WERI-Rb-1 (cell line): ENCODE measurements around the gene KCNN3.

ENCODE experiments used
- DNase-seq: peaks from one replicate; pipeline ENCODE4 v3.0.0-alpha.2; 2020
- H3K27ac ChIP-seq: fragments of 250-450 bp; sonication (Bioruptor Pico); 2 replicates; pipeline ENCODE4 v1.5.1; 2020; ENCODE audit warnings: mild to moderate bottlenecking, moderate library complexity
- H3K27me3 ChIP-seq: fragments of 250-450 bp; sonication (Bioruptor Pico); 2 replicates; pipeline ENCODE4 v1.5.1; 2021; ENCODE audit warnings: mild to moderate bottlenecking, low read depth, moderate library complexity; ENCODE audit not compliant: insufficient read depth, severe bottlenecking
- H3K36me3 ChIP-seq: fragments of 250-450 bp; sonication (Bioruptor Pico); 2 replicates; pipeline ENCODE4 v1.5.1; 2020; ENCODE audit warnings: mild to moderate bottlenecking, moderate library complexity
- H3K4me3 ChIP-seq: 2 replicates; pipeline ENCODE4 v1.5.1; 2011; ENCODE audit warnings: low read depth, mild to moderate bottlenecking, control low read depth, low read length
- H3K9me3 ChIP-seq: fragments of 250-450 bp; sonication (Bioruptor Pico); 2 replicates; pipeline ENCODE4 v1.5.1; 2021; ENCODE audit warnings: mild to moderate bottlenecking, moderate library complexity; ENCODE audit not compliant: severe bottlenecking
- CTCF ChIP-seq: IDR thresholded peaks from 2 replicates; pipeline ENCODE4 v1.5.1; 2011; ENCODE audit warnings: low read depth, mild to moderate bottlenecking, control low read depth, inconsistent platforms, low read length

The KCNN3 gene

GRCh38 chr1:154857441-154858215 is 12.5 kb downstream of the KCNN3 start:
- Histone ChIP-seq H3K27me3 (no peaks in the 10 kb centered on the region), H3K9me3 (no peaks in the 10 kb centered on the region), H3K27ac (no peak overlapping the region), H3K36me3 (no peaks in the 10 kb centered on the region), H3K4me3 (no peak overlapping the region)
- no peak for DNase-seq
- no peak for TF ChIP-seq CTCF

DNA sequence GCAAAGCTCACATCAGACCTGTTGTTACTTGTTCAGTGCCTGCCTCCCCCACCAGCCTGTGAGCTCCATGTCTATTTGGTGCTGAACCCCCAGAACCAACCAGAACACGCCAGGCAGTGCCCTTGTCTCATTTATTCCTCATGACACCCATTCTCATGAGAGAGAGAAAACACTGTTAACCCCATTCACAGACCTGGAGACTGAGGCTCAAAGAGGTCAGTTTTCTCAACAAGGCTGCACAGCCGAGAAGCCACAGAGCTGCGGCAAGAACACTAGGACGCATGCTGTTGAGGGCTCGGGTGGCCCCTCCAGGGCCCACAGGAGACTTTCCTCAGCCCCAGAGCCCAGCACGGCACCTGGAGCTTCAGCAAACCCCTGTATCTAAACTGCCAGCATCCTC is 13.1 kb downstream of the KCNN3 start:
- TF ChIP-seq CTCF: no peak
- no peak for DNase-seq
- no peaks in the 10 kb centered on the region for H3K36me3 ChIP-seq
- no peaks in the 10 kb centered on the region for H3K9me3 ChIP-seq
- H3K27ac ChIP-seq: no peak overlapping the region
- H3K27me3 ChIP-seq: no peaks in the 10 kb centered on the region
- H3K4me3 ChIP-seq: no peak overlapping the region

GRCh38 chr1:154856544-154856943 is 13.5 kb downstream of the KCNN3 start:
- H3K27ac ChIP-seq: peak overlapping the region; percentile 45
- H3K27me3 ChIP-seq: no peaks in the 10 kb centered on the region
- no peaks in the 10 kb centered on the region for H3K9me3 ChIP-seq
- no peaks in the 10 kb centered on the region for H3K36me3 ChIP-seq
- no peak for DNase-seq
- TF ChIP-seq CTCF: no peak
- H3K4me3 ChIP-seq: no peak overlapping the region

- H3K27me3 ChIP-seq: no peaks in the 10 kb centered on the region
- no peak overlapping the region for H3K4me3 ChIP-seq
- DNase-seq: peak; percentile 94
- H3K27ac ChIP-seq: peak overlapping the region; percentile 45
- TF ChIP-seq CTCF: peak; percentile 54
- no peaks in the 10 kb centered on the region for H3K36me3 ChIP-seq
- no peaks in the 10 kb centered on the region for H3K9me3 ChIP-seq
Observed at GRCh38 chr1:154856049-154856448, 14.0 kb downstream of the KCNN3 start.

DNA sequence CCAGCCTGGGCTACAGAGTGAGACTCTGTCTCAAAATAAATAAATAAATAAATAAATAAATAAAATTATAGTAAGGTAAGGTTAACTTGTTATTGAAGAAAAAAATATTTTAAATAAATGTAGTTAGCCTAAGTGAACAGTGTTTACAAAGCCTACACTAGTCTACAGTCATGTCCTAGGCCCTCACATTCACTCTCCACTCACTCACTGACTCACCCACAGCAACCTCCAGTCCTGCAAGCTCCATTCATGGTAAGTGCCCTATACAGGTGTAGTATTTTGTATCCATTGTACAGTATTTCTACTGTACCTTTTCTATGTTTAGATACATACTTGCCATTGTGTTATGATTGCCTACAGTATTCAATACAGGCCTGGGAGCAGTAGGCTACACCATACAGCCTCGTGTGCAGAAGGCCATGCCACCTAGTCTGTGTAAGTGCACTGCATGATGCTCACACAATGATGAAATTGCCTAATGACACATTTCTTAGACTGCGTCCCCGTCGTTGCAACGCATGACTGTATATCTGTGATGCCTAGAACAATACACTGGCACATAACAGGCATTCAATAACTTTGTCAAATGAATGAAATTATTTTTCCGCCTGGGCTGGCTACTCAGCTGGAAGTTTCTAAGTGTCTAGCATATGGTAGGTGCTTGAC is 14.8 kb downstream of the KCNN3 start:
- no peak for DNase-seq
- H3K27me3 ChIP-seq: no peaks in the 10 kb centered on the region
- H3K36me3 ChIP-seq: no peaks in the 10 kb centered on the region
- H3K27ac ChIP-seq: no peak overlapping the region; the same call in 1 of the 2 replicates
- no peak overlapping the region for H3K4me3 ChIP-seq
- no peak for TF ChIP-seq CTCF
- no peaks in the 10 kb centered on the region for H3K9me3 ChIP-seq
